ENCODE measurements around the gene NEGR1. TPM values are rescaled to one million over a fixed set of nuclear protein-coding genes. Genes with fewer than 3 reads are reported as not detected.

Gene NEGR1
- total and polyA plus RNA-seq, 12 donors: 2.3 to 18.3 (median 5.2) TPM

DNA sequence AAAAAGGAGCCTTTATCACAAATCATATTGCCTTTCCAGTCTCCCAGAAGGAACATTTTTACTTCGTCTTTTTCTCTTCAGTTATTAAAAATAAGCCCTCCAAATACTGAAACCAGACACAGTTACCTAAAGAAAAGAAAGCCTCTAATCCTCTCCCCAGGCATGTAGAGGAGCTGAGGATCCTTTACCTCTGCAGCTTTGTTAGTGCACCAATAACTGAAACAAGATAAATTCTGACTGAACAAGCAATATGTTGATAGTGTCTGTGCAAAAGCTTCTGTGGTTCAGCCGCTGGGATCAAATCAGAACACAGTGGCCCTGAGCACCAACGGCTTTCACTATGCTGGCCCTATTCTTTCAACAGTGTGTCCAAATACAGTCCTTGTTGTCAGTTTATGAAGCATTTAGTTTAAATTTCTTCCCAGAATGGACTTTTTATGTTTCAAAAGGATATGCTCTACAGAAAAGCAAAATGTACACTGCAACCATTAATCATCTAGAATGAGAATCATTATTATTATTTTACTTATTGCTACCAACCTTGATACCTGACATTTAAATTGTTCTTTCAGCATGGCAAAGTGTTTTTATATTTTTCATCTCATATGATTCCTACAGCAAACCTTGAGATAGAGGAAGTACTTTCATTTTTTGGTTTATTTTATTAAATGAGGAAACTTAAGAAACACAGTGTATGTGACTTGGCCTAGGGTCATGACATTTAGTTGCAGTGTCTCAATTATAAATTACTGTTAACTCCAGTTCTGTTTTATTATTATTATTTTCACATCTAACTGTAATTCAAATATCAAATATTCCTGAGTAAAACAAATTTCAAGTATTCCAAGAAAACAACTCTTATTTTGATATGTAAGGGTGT is 217.9 kb downstream of the NEGR1 start:
- H3K27me3 ChIP-seq: no peaks in the 10 kb centered on the region
- peak overlapping the region in 1 of 10 donors; percentile 20 for H3K27ac ChIP-seq
- no peak for TF ChIP-seq CTCF (IDR thresholded peaks at IDR 0.05)
- 62 to 66% methylated on average over 3 of the region's 3 CpGs for WGBS, 2 donors
- no peak for DNase-seq
- intact Hi-C loops (cut with DNase I): loop anchor here in 1 of 10 donors (10.0 kb wide), 1 partner anchor 50 kb away; no protein-coding TSS in a partner anchor
- H3K4me3 ChIP-seq: peak overlapping the region in 3 of 10 donors; percentile 1 to 11 (median 4)
- H3K36me3 ChIP-seq: no peaks in the 10 kb centered on the region
- H3K4me1 ChIP-seq: peaks cover 0 to 10% (median 0%) of the 10 kb centered on the region in 9 donors
- peak in 1 of 8 donors; percentile 33 for ATAC-seq
- H3K9me3 ChIP-seq: no peaks in the 10 kb centered on the region

DNA sequence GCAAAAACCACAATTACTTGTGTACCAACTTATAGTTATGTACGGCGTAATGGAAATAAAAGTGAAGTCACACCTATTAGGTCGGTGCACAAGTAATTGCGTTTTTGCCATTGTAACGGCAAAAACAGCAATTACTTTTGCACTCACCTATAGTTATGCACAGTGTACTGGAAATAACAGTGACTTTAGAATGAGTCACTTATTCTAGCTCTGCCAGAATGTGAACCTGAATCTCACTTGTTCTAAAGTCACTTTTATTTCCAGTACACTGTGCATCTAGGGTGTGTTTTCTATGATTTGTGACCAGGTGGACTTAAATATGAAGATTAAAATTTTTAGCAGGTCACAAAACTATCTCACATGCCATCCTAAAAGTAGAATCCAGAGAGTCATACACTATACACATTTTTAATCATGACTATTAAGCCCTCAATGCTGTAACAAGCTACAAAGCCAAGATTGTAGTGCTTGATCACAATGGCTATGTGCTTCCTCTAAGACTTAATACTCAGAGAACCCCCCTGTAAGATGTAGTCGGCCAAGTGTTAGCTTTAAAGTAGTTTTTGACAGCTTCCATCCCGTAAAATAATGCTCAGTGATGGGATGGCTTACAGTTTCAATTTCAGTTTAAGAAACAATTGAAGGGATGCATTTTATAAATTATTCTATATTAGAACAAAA is 218.8 kb downstream of the NEGR1 start:
- no peak for TF ChIP-seq CTCF (IDR thresholded peaks at IDR 0.05)
- intact Hi-C loops (cut with DNase I): loop anchor here in 1 of 10 donors (10.0 kb wide), 1 partner anchor 51 kb away; no protein-coding TSS in a partner anchor
- ATAC-seq: no peak
- H3K36me3 ChIP-seq: no peaks in the 10 kb centered on the region
- peak overlapping the region in 1 of 10 donors; percentile 20 for H3K27ac ChIP-seq
- 85 to 88% methylated on average over 7 of the region's 7 CpGs for WGBS, 2 donors
- H3K9me3 ChIP-seq: no peaks in the 10 kb centered on the region
- H3K4me1 ChIP-seq: peaks cover 0 to 10% (median 0%) of the 10 kb centered on the region in 9 donors
- DNase-seq: no peak
- no peaks in the 10 kb centered on the region for H3K27me3 ChIP-seq
- peak overlapping the region in 3 of 10 donors; percentile 1 to 11 (median 4) for H3K4me3 ChIP-seq

GRCh38 chr1:72062584-72062983 is 219.8 kb downstream of the NEGR1 start:
- Histone ChIP-seq H3K36me3 (no peaks in the 10 kb centered on the region), H3K4me1 (peaks cover 0 to 10% (median 0%) of the 10 kb centered on the region in 9 donors), H3K27ac (no peak overlapping the region), H3K27me3 (no peaks in the 10 kb centered on the region), H3K9me3 (no peaks in the 10 kb centered on the region), H3K4me3 (no peak overlapping the region)
- DNase-seq (no peak), ATAC-seq (no peak)
- intact Hi-C loops (cut with DNase I): loop anchor here in 1 of 10 donors (10.0 kb wide), 1 partner anchor 52 kb away; no protein-coding TSS in a partner anchor
- no peak for TF ChIP-seq CTCF (IDR thresholded peaks at IDR 0.05)

GRCh38 chr1:72060466-72061245 is 221.7 kb downstream of the NEGR1 start:
- Histone ChIP-seq H3K36me3 (no peaks in the 10 kb centered on the region), H3K4me3 (no peak overlapping the region), H3K9me3 (no peaks in the 10 kb centered on the region), H3K4me1 (peaks cover 0 to 10% (median 0%) of the 10 kb centered on the region in 9 donors), H3K27ac (no peak overlapping the region), H3K27me3 (no peaks in the 10 kb centered on the region)
- no peak for ATAC-seq
- DNase-seq: no peak
- intact Hi-C loops (cut with DNase I): loop anchor here in 1 of 10 donors (10.0 kb wide), 1 partner anchor 54 kb away; no protein-coding TSS in a partner anchor
- 71 to 78% methylated on average over 3 of the region's 3 CpGs for WGBS, 2 donors
- no peak for TF ChIP-seq CTCF (IDR thresholded peaks at IDR 0.05)

All from heart right ventricle (tissue), 16 donors.